Naive thymus-derived CD4-positive, alpha-beta T cell (primary cell): ENCODE data around the gene WDHD1. TPM values are rescaled to one million over a fixed set of nuclear protein-coding genes. Genes with fewer than 3 reads are reported as not detected.

ENCODE experiments used
- ATAC-seq: fragments of 150-1000 bp; cut with Tn5 transposase; 2 replicates; pipeline ENCODE4 v1.10.0; 2021; ENCODE audit warnings: mild to moderate bottlenecking, moderate library complexity
- CTCF ChIA-PET: fragments of 350-600 bp; sonication (Branson Sonifier 250); formaldehyde crosslinking; loops from one replicate; lab custom pipeline; 2021; ENCODE audit warnings: antibody characterized with exemption; lab: Charles Lee
- POLR2A ChIA-PET: fragments of 350-600 bp; sonication (Branson Sonifier 250); formaldehyde crosslinking; loops from one replicate; lab custom pipeline; 2021; ENCODE audit warnings: antibody characterized with exemption, inconsistent platforms; lab: Charles Lee
- DNase-seq, 9 donors: peaks; one replicate each; pipeline versions ENCODE4 v3.0.0 to v3.0.0-alpha.2; 2020 to 2022; ENCODE audit warnings: mixed read lengths in 1 of 9
- H3K27ac ChIP-seq: one replicate; pipeline ENCODE4 v1.7.0; 2013; ENCODE audit warnings: mild to moderate bottlenecking, low read depth, low read length, moderate library complexity
- H3K27me3 ChIP-seq, 2 donors: one replicate each; pipeline ENCODE4 v1.7.0; 2013; ENCODE audit warnings: low read length in 2 of 2, mild to moderate bottlenecking in 2 of 2, moderate library complexity in 2 of 2; ENCODE audit not compliant: control insufficient read depth in 2 of 2, insufficient read depth in 2 of 2
- H3K36me3 ChIP-seq, 3 experiments: 1 replicate in 2 of 3; 2 replicates in 1 of 3; pipeline ENCODE4 v1.7.0; 2013; ENCODE audit warnings: low read length in 3 of 3, mild to moderate bottlenecking in 3 of 3, moderate library complexity in 1 of 3; ENCODE audit not compliant: insufficient read depth in 3 of 3, control insufficient read depth in 2 of 3
- H3K4me1 ChIP-seq, 2 donors: one replicate each; pipeline ENCODE4 v1.7.0; 2013; ENCODE audit warnings: low read length in 2 of 2, mild to moderate bottlenecking in 2 of 2, moderate library complexity in 1 of 2; ENCODE audit not compliant: control insufficient read depth in 2 of 2, insufficient read depth in 2 of 2
- H3K4me3 ChIP-seq: 2 replicates; pipeline ENCODE4 v1.7.0; 2013; ENCODE audit warnings: mild to moderate bottlenecking, low read length
- H3K9me3 ChIP-seq, 3 experiments: 1 replicate in 2 of 3; 2 replicates in 1 of 3; pipeline ENCODE4 v1.7.0; 2013; ENCODE audit warnings: low read length in 3 of 3; ENCODE audit not compliant: control insufficient read depth in 2 of 3
- H3K27ac Mint-ChIP-seq, 9 donors: one replicate each; pipeline ENCODE4 v1.8.0; 2020 to 2022; ENCODE audit warnings: mixed read lengths in 9 of 9, mild to moderate bottlenecking in 8 of 9, moderate library complexity in 5 of 9, inconsistent platforms in 2 of 9
- H3K27me3 Mint-ChIP-seq, 5 donors: one replicate each; pipeline ENCODE4 v1.8.0; 2021 to 2022; ENCODE audit warnings: mixed read lengths in 5 of 5, mild to moderate bottlenecking in 1 of 5
- H3K36me3 Mint-ChIP-seq, 5 donors: one replicate each; pipeline ENCODE4 v1.8.0; 2020 to 2022; ENCODE audit warnings: mixed read lengths in 5 of 5, mild to moderate bottlenecking in 3 of 5, inconsistent platforms in 1 of 5
- H3K4me1 Mint-ChIP-seq, 7 donors: one replicate each; pipeline ENCODE4 v1.8.0; 2020 to 2022; ENCODE audit warnings: mixed read lengths in 7 of 7, mild to moderate bottlenecking in 3 of 7, inconsistent platforms in 1 of 7
- H3K4me3 Mint-ChIP-seq, 10 donors: one replicate each; pipeline ENCODE4 v1.8.0; 2020 to 2022; ENCODE audit warnings: mild to moderate bottlenecking in 10 of 10, mixed read lengths in 10 of 10, moderate library complexity in 6 of 10, inconsistent platforms in 2 of 10
- H3K9me3 Mint-ChIP-seq, 11 donors: one replicate each; pipeline ENCODE4 v1.8.0; 2020 to 2022; ENCODE audit warnings: mixed read lengths in 11 of 11, mild to moderate bottlenecking in 4 of 11, inconsistent platforms in 1 of 11, moderate library complexity in 1 of 11
- intact Hi-C, 2 donors: fragments of 100-400 bp; cut with micrococcal nuclease; formaldehyde crosslinking; loops; one replicate each; pipeline ENCODE4 v1.15.1; 2023
- polyA plus RNA-seq, 2 donors: library from polyadenylated mRNA; unstranded; fragments of 300-500 nt; fragmentation: Illumina TruSeq; gene quantifications; one replicate each; pipeline ENCODE4 v1.2.3, GENCODE V29; 2021
- total RNA-seq, 6 experiments: library from RNA in 5 of 6; stranded (reverse) in 5 of 6; gene quantifications; 1 replicate in 5 of 6; 2 replicates in 1 of 6; pipeline ENCODE4 v1.2.3 and lab custom pipeline; 2021 to 2026

Gene WDHD1
- total and polyA plus RNA-seq, 7 experiments from 2014 or later = 1.6 to 26.6 (median 3.3) TPM

DNA sequence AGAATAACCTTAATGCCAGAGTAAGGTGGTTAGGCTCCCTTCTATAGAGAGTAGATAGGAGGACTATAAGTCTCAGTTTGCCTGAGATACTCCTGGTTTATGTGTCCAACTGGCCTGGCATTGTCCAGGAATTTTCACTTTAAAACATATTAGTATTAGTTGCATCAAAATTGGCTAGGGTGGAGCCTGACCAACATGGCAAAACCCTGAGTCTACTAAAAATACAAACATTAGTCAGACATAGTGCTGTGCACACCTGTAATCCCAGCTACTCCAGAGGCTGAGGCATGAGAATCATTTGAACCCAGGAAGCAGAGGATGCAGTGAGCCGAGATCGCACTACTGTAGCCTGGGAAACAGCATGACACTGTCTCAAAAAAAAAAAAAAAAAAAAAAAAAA lies 11.9 kb downstream of the WDHD1 start:
- ChIA-PET CTCF (no interaction called here), POLR2A (interaction anchor here (0.6 kb wide), 1 partner anchor 117 kb away, joined by 3 read pairs; no protein-coding TSS in a partner anchor)
- H3K4me3 ChIP-seq = no peak overlapping the region
- peaks cover 0 to 5% (median 0%) of the 10 kb centered on the region in 11 donors for H3K9me3 Mint-ChIP-seq
- no peak overlapping the region for H3K4me3 Mint-ChIP-seq
- no peaks in the 10 kb centered on the region for H3K9me3 ChIP-seq
- DNase-seq (no peak), ATAC-seq (no peak)
- H3K27ac Mint-ChIP-seq = no peak overlapping the region
- H3K4me1 ChIP-seq = no peaks in the 10 kb centered on the region
- H3K36me3 Mint-ChIP-seq = peaks cover 0 to 31% (median 19%) of the 10 kb centered on the region in 5 donors
- H3K27ac ChIP-seq = no peak overlapping the region
- H3K27me3 Mint-ChIP-seq = no peaks in the 10 kb centered on the region
- peaks cover 0 to 7% (median under 1%) of the 10 kb centered on the region in 7 donors for H3K4me1 Mint-ChIP-seq
- intact Hi-C loops = no loop called here
- no peaks in the 10 kb centered on the region for H3K36me3 ChIP-seq
- H3K27me3 ChIP-seq = no peaks in the 10 kb centered on the region

DNA sequence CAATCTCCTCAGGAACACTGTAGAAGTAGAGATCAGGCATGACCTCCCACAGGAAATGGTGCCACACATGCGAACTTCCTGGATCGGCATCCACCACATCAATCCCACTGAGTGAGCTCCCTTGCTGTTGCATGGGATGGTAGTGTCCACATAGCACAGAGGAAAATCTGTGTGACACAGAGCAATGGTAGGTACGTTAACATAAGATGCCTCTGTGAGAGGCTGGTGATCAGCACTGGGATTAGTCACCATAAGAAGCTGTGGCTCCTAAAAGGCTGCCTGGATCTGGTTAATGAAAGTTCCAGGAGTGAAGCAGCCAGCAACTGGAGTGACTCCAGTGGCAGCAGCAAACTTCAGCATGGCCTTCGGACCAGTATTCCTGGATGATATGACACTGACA lies 21.8 kb downstream of the WDHD1 start:
- DNase-seq = no peak
- Mint-ChIP-seq H3K4me1 (peaks cover 0 to 11% (median 0%) of the 10 kb centered on the region in 7 donors), H3K36me3 (peaks cover 4 to 37% (median 18%) of the 10 kb centered on the region in 5 donors), H3K4me3 (no peak overlapping the region), H3K27ac (no peak overlapping the region), H3K27me3 (no peaks in the 10 kb centered on the region), H3K9me3 (no peaks in the 10 kb centered on the region)
- no peaks in the 10 kb centered on the region for H3K4me1 ChIP-seq
- H3K27me3 ChIP-seq = no peaks in the 10 kb centered on the region
- no peaks in the 10 kb centered on the region for H3K36me3 ChIP-seq
- ChIA-PET CTCF (no interaction called here), POLR2A (no interaction called here)
- no peak for ATAC-seq
- H3K9me3 ChIP-seq = no peaks in the 10 kb centered on the region
- H3K4me3 ChIP-seq = no peak overlapping the region
- H3K27ac ChIP-seq = no peak overlapping the region
- intact Hi-C loops = no loop called here

DNA sequence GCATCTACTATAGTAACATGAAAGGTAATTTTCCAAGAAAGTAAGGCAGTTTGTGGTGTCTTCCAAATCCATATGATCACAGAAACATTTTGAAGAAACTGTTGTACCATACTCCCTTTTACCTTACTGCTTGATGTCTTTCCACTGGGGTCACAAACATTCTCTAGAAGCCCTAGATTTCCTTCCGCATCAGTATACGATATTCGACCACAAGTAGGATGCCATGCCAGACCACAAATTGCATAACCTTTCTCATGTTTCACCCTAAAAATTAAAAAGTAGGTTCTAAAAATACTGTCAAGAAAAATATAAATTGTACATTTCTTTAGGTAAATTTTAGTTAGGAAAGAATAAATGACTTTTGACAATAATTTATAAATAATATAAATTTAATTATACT lies 26.5 kb downstream of the WDHD1 start:
- intact Hi-C loops = no loop called here
- peak; percentile 49 for ATAC-seq
- Mint-ChIP-seq H3K27ac (no peak overlapping the region), H3K36me3 (peaks cover 4 to 39% (median 21%) of the 10 kb centered on the region in 5 donors), H3K9me3 (no peaks in the 10 kb centered on the region), H3K4me1 (peaks cover 0 to 10% (median 0%) of the 10 kb centered on the region in 7 donors), H3K4me3 (no peak overlapping the region), H3K27me3 (no peaks in the 10 kb centered on the region)
- ChIA-PET CTCF (no interaction called here), POLR2A (no interaction called here)
- Histone ChIP-seq H3K4me1 (no peaks in the 10 kb centered on the region), H3K4me3 (no peak overlapping the region), H3K27ac (no peak overlapping the region), H3K27me3 (no peaks in the 10 kb centered on the region), H3K9me3 (no peaks in the 10 kb centered on the region), H3K36me3 (no peaks in the 10 kb centered on the region)
- DNase-seq = no peak

GRCh38 chr14:54985156-54985555 lies 41.7 kb downstream of the WDHD1 start:
- no peak overlapping the region for H3K27ac Mint-ChIP-seq
- no peaks in the 10 kb centered on the region for H3K27me3 ChIP-seq
- intact Hi-C loops = no loop called here
- no peaks in the 10 kb centered on the region for H3K9me3 ChIP-seq
- H3K27ac ChIP-seq = no peak overlapping the region
- no peak overlapping the region for H3K4me3 ChIP-seq
- H3K4me1 ChIP-seq = no peaks in the 10 kb centered on the region
- H3K36me3 ChIP-seq = no peaks in the 10 kb centered on the region
- H3K9me3 Mint-ChIP-seq = peaks cover 0 to 2% (median 0%) of the 10 kb centered on the region in 11 donors
- ATAC-seq = no peak
- peaks cover 0 to 40% (median 18%) of the 10 kb centered on the region in 5 donors for H3K36me3 Mint-ChIP-seq
- H3K4me1 Mint-ChIP-seq = no peaks in the 10 kb centered on the region
- DNase-seq = no peak
- H3K27me3 Mint-ChIP-seq = no peaks in the 10 kb centered on the region
- H3K4me3 Mint-ChIP-seq = no peak overlapping the region
- CTCF ChIA-PET = interaction anchor here (0.6 kb wide), 1 partner anchor 39 kb away, joined by 3 read pairs; no protein-coding TSS in a partner anchor
- POLR2A ChIA-PET = no interaction called here

DNA sequence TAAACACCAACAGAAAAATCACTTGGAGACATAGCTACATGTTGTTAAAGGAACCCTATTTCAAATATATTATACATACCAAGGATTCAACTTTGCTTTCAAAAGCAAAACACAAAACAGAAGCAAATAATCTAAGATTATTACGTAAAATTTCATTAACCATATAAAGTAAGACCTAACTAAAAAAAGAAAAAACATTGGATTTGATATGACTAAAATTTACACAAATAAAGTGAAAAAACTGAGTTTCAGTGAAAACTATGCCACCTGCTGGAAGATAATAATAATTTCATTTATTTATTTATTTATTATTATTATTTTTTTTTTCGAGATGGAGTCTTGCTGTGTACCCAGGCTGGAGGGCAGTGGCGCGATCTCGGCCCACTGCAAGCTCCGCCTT lies 45.2 kb downstream of the WDHD1 start:
- Mint-ChIP-seq H3K27ac (no peak overlapping the region), H3K4me1 (peaks cover 0 to 2% (median 0%) of the 10 kb centered on the region in 7 donors), H3K36me3 (peaks cover 0 to 37% (median 16%) of the 10 kb centered on the region in 5 donors), H3K4me3 (no peak overlapping the region), H3K9me3 (peaks cover 0 to 2% (median 0%) of the 10 kb centered on the region in 11 donors), H3K27me3 (no peaks in the 10 kb centered on the region)
- Histone ChIP-seq H3K27me3 (no peaks in the 10 kb centered on the region), H3K4me1 (no peaks in the 10 kb centered on the region), H3K27ac (no peak overlapping the region), H3K9me3 (no peaks in the 10 kb centered on the region), H3K4me3 (no peak overlapping the region), H3K36me3 (no peaks in the 10 kb centered on the region)
- ATAC-seq (no peak), DNase-seq (no peak)
- ChIA-PET POLR2A (interaction anchor here (0.7 kb wide), 1 partner anchor 70 kb away, joined by 3 read pairs; the partner anchor contains the start of gene MAPK1IP1L), CTCF (no interaction called here)
- intact Hi-C loops = loop anchor here in 1 of 2 donors (1.0 to 2.0 kb wide), 2 partner anchors 179 to 417 kb away; no protein-coding TSS in a partner anchor

DNA sequence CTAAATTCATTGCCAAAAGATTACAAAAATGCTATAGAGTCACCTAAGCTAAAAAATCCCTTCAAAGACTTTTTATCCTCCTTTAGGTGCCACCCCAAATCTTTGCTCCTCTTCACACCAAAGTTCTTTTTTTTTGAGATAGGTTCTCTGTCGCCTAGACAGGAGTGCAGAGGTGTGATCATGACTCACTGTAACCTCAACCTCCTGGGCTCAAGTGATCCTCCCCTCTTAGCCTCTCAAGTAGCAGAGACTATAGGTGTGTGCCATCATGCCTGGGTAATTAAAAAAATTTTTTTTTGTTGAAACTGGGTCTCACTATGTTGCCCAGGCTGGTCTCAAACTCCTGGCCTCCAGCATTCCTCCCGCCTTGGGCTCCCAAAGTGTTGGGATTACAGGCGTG lies 47.9 kb downstream of the WDHD1 start:
- ChIA-PET CTCF (interaction anchor here (0.7 kb wide), 1 partner anchor 404 kb away, joined by 3 read pairs; no protein-coding TSS in a partner anchor), POLR2A (no interaction called here)
- Mint-ChIP-seq H3K27me3 (no peaks in the 10 kb centered on the region), H3K4me1 (peaks cover 0 to 8% (median 0%) of the 10 kb centered on the region in 7 donors), H3K27ac (peak overlapping the region in 1 of 9 donors; percentile 15), H3K4me3 (no peak overlapping the region), H3K9me3 (no peaks in the 10 kb centered on the region), H3K36me3 (peaks cover 0 to 15% (median 8%) of the 10 kb centered on the region in 5 donors)
- DNase-seq (no peak), ATAC-seq (no peak)
- no peaks in the 10 kb centered on the region for H3K27me3 ChIP-seq
- no peaks in the 10 kb centered on the region for H3K9me3 ChIP-seq
- H3K4me3 ChIP-seq = no peak overlapping the region
- no peaks in the 10 kb centered on the region for H3K36me3 ChIP-seq
- H3K4me1 ChIP-seq = no peaks in the 10 kb centered on the region
- intact Hi-C loops = no loop called here
- H3K27ac ChIP-seq = no peak overlapping the region

DNA sequence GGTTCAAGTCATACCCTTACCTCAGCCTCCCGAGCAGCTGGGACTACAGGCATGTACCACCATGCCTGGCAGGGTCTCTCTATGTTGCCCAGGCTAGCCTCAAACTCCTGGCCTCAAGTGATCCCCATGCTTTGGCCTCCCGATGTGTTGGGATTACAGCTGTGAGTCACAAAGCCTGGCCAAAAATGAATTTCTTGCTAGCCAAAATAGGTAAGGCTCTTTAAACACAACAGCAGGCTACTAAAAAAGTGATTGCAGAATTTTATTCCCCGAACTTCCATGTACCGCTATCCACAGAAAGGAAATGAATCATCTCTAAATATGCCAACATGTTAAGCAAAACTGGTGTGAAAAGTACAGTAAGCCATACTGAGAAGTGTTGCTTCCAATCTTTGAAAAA lies 50.6 kb downstream of the WDHD1 start:
- Mint-ChIP-seq H3K4me3 (no peak overlapping the region), H3K27ac (no peak overlapping the region), H3K9me3 (no peaks in the 10 kb centered on the region), H3K4me1 (peaks cover 0 to 8% (median 0%) of the 10 kb centered on the region in 7 donors), H3K36me3 (peaks cover 0 to 12% (median 7%) of the 10 kb centered on the region in 5 donors), H3K27me3 (no peaks in the 10 kb centered on the region)
- Histone ChIP-seq H3K27me3 (no peaks in the 10 kb centered on the region), H3K36me3 (no peaks in the 10 kb centered on the region), H3K4me1 (no peaks in the 10 kb centered on the region), H3K4me3 (no peak overlapping the region), H3K9me3 (no peaks in the 10 kb centered on the region), H3K27ac (no peak overlapping the region)
- CTCF ChIA-PET = interaction anchor here (1.3 kb wide), 1 partner anchor 202 kb away, joined by 4 read pairs; no protein-coding TSS in a partner anchor
- POLR2A ChIA-PET = no interaction called here
- DNase-seq = no peak
- intact Hi-C loops = no loop called here
- ATAC-seq = no peak
